H1 (cell line): ENCODE results near the gene ISG15. TPM values are rescaled to one million over a fixed set of nuclear protein-coding genes. Genes with fewer than 3 reads are reported as not detected.

Source experiments
- CTCF ChIA-PET: fragments of 300-600 bp; sonication (Branson Sonifier 250); formaldehyde crosslinking; loops from one replicate; lab custom pipeline; 2021; ENCODE audit not compliant: partially characterized antibody; lab: Charles Lee
- POLR2A ChIA-PET: fragments of 300-600 bp; sonication (Branson Sonifier 250); formaldehyde crosslinking; loops from one replicate; lab custom pipeline; 2021; ENCODE audit warnings: inconsistent platforms; ENCODE audit not compliant: partially characterized antibody; lab: Charles Lee
- DNase-seq, 2 experiments: peaks; one replicate each; pipeline versions ENCODE4 v3.0.0 to v3.0.0-alpha.2; 2010 to 2022; ENCODE audit warnings: low spot score in 2 of 2, low read depth in 1 of 2, mixed read lengths in 1 of 2
- FAIRE-seq: peaks from 2 replicates; lab custom pipeline; 2011; peaks lifted over from hg19 to GRCh38; lab: Jason Lieb, UNC
- H2AFZ ChIP-seq: 2 replicates; pipeline ENCODE4 v1.8.1; 2012; ENCODE audit warnings: low read length, inconsistent platforms
- H2AK5ac ChIP-seq: 2 replicates; pipeline ENCODE4 v1.6.1; 2013; ENCODE audit warnings: low read depth, low read length
- H2BK120ac ChIP-seq: replicated peaks from 2 replicates; pipeline ENCODE3; 2013; ENCODE audit warnings: low read depth, low read length, inconsistent platforms
- H2BK12ac ChIP-seq: 2 replicates; pipeline ENCODE4 v1.6.1; 2013; ENCODE audit warnings: low read depth, low read length
- H2BK15ac ChIP-seq: 2 replicates; pipeline ENCODE4 v1.6.1; 2013; ENCODE audit warnings: low read length
- H2BK20ac ChIP-seq: 2 replicates; pipeline ENCODE4 v1.6.1; 2013; ENCODE audit warnings: low read length
- H2BK5ac ChIP-seq: 2 replicates; pipeline ENCODE4 v1.6.1; 2013; ENCODE audit warnings: low read depth, low read length
- H3K14ac ChIP-seq: 2 replicates; pipeline ENCODE4 v1.6.1; 2013; ENCODE audit warnings: inconsistent platforms; ENCODE audit not compliant: insufficient read length
- H3K18ac ChIP-seq: 2 replicates; pipeline ENCODE4 v1.6.1; 2013; ENCODE audit warnings: low read length; ENCODE audit errors: extremely low read depth
- H3K23ac ChIP-seq: 2 replicates; pipeline ENCODE4 v1.6.1; 2013; ENCODE audit warnings: inconsistent platforms; ENCODE audit not compliant: insufficient read length
- H3K23me2 ChIP-seq: 2 replicates; pipeline ENCODE4 v1.6.1; 2013; ENCODE audit warnings: low read depth, low read length
- H3K27ac ChIP-seq: 2 replicates; pipeline ENCODE4 v1.6.1; 2011; ENCODE audit warnings: low read depth, low read length, inconsistent platforms
- H3K27me3 ChIP-seq, 4 experiments: replicated peaks in 1 of 4; 1 replicate in 1 of 4; 2 replicates in 3 of 4; pipeline versions ENCODE4 v1.6.1 to v1.8.1; 2011 to 2013; ENCODE audit warnings: low read length in 3 of 4, mild to moderate bottlenecking in 3 of 4, inconsistent platforms in 2 of 4, mixed read lengths in 2 of 4, moderate library complexity in 1 of 4; ENCODE audit not compliant: control insufficient read depth in 3 of 4, insufficient read depth in 3 of 4; ENCODE audit errors: extremely low read depth in 1 of 4
- H3K36me3 ChIP-seq, 4 experiments: 2 replicates each; pipeline versions ENCODE4 v1.6.1 to v1.8.1; 2011 to 2013; ENCODE audit warnings: mild to moderate bottlenecking in 4 of 4, low read length in 3 of 4, moderate library complexity in 2 of 4, control low read depth in 1 of 4, inconsistent platforms in 1 of 4; ENCODE audit not compliant: insufficient read depth in 4 of 4, control insufficient read depth in 2 of 4
- H3K4ac ChIP-seq: replicated peaks from 2 replicates; pipeline ENCODE3; 2013; ENCODE audit warnings: low read length, low read depth, mixed read lengths, inconsistent platforms; ENCODE audit not compliant: insufficient read length
- H3K4me1 ChIP-seq, 4 experiments: replicated peaks in 1 of 4; 1 replicate in 1 of 4; 2 replicates in 3 of 4; pipeline versions ENCODE4 v1.6.1 to v1.8.1; 2011 to 2013; ENCODE audit warnings: low read length in 3 of 4, inconsistent platforms in 2 of 4, mixed read lengths in 1 of 4; ENCODE audit not compliant: insufficient read depth in 4 of 4, control insufficient read depth in 3 of 4
- H3K4me2 ChIP-seq, 2 experiments: 2 replicates each; pipeline versions ENCODE4 v1.6.1 to v1.8.1; 2011 to 2013; ENCODE audit warnings: low read depth in 2 of 2, low read length in 2 of 2, control low read depth in 1 of 2, inconsistent platforms in 1 of 2, mild to moderate bottlenecking in 1 of 2; ENCODE audit not compliant: insufficient read depth in 1 of 2
- H3K4me3 ChIP-seq, 4 experiments: fragments of 200-600, 300-600 bp in 1 of 4; sonication (generic), shearing (Covaris generic), sonication (Bioruptor Twin) in 1 of 4; 2 replicates each; pipeline versions ENCODE4 v1.5.1 to v1.8.1; 2011 to 2016; ENCODE audit warnings: low read length in 4 of 4, low read depth in 3 of 4, control low read depth in 2 of 4, inconsistent platforms in 2 of 4, mild to moderate bottlenecking in 2 of 4, mixed read lengths in 1 of 4, moderate library complexity in 1 of 4; ENCODE audit not compliant: insufficient read depth in 2 of 4; ENCODE audit errors: extremely low read depth in 1 of 4
- H3K56ac ChIP-seq: replicated peaks from 2 replicates; pipeline ENCODE3; 2013; ENCODE audit warnings: low read depth, mild to moderate bottlenecking, mixed read lengths, low read length, inconsistent platforms; ENCODE audit not compliant: insufficient read length
- H3K79me1 ChIP-seq: 2 replicates; pipeline ENCODE4 v1.6.1; 2013; ENCODE audit warnings: low read depth, low read length, control low read depth
- H3K79me2 ChIP-seq, 2 experiments: 2 replicates each; pipeline versions ENCODE4 v1.6.1 to v1.8.1; 2012 to 2013; ENCODE audit warnings: low read length in 2 of 2, mild to moderate bottlenecking in 2 of 2, inconsistent platforms in 1 of 2; ENCODE audit not compliant: insufficient read depth in 2 of 2, control insufficient read depth in 1 of 2
- H3K9ac ChIP-seq, 4 experiments: replicated peaks in 1 of 4; 1 replicate in 1 of 4; 2 replicates in 3 of 4; pipeline versions ENCODE4 v1.6.1 to v1.8.1; 2011 to 2013; ENCODE audit warnings: low read depth in 3 of 4, low read length in 3 of 4, control low read depth in 2 of 4, mild to moderate bottlenecking in 2 of 4, moderate library complexity in 2 of 4, inconsistent platforms in 1 of 4; ENCODE audit errors: extremely low read depth in 1 of 4
- H3K9me3 ChIP-seq, 2 experiments: 2 replicates each; pipeline versions ENCODE4 v1.6.1 to v1.8.1; 2012 to 2013; ENCODE audit warnings: mild to moderate bottlenecking in 2 of 2, moderate library complexity in 2 of 2, control low read depth in 1 of 2, inconsistent platforms in 1 of 2, low read depth in 1 of 2, low read length in 1 of 2, mixed read lengths in 1 of 2; ENCODE audit not compliant: insufficient read depth in 2 of 2
- H4K20me1 ChIP-seq, 2 experiments: replicated peaks in 1 of 2; 2 replicates each; pipeline versions ENCODE3 to v1.8.1; 2011 to 2013; ENCODE audit warnings: inconsistent platforms in 2 of 2, low read length in 2 of 2, mild to moderate bottlenecking in 1 of 2; ENCODE audit not compliant: insufficient read depth in 2 of 2, control insufficient read depth in 1 of 2
- H4K5ac ChIP-seq: 2 replicates; pipeline ENCODE4 v1.6.1; 2013; ENCODE audit warnings: low read length, low read depth, mixed read lengths, inconsistent platforms; ENCODE audit not compliant: insufficient read length
- H4K8ac ChIP-seq: 2 replicates; pipeline ENCODE4 v1.8.0; 2013; ENCODE audit warnings: mild to moderate bottlenecking, moderate library complexity, low read length, inconsistent platforms; ENCODE audit not compliant: insufficient read depth; ENCODE audit errors: extremely low read depth
- H4K91ac ChIP-seq: replicated peaks from 2 replicates; pipeline ENCODE3; 2013; ENCODE audit warnings: low read length, mixed read lengths, inconsistent platforms; ENCODE audit not compliant: insufficient read length
- CHD2 ChIP-seq: IDR thresholded peaks from 2 replicates; pipeline ENCODE4 v1.6.1; 2012; ENCODE audit warnings: low read length, improper control_type of control experiment
- EP300 ChIP-seq, 2 experiments: IDR thresholded peaks; 1 replicate in 1 of 2; 2 replicates in 1 of 2; pipeline ENCODE4 v1.6.1; 2011 to 2012; ENCODE audit warnings: low read depth in 2 of 2, low read length in 2 of 2, mild to moderate bottlenecking in 2 of 2, borderline replicate concordance in 1 of 2, inconsistent platforms in 1 of 2, moderate library complexity in 1 of 2
- MAFK ChIP-seq: IDR thresholded peaks from 2 replicates; pipeline ENCODE4 v1.6.1; 2012; ENCODE audit warnings: low read depth, mild to moderate bottlenecking, improper control_type of control experiment, low read length
- MAX ChIP-seq: IDR thresholded peaks from 2 replicates; pipeline ENCODE4 v1.6.1; 2012; ENCODE audit warnings: inconsistent platforms
- POLR2AphosphoS5 ChIP-seq: IDR thresholded peaks from 2 replicates; pipeline ENCODE4 v1.6.1; 2011; ENCODE audit warnings: low read depth, low read length
- SIRT6 ChIP-seq: IDR thresholded peaks from one replicate; pipeline ENCODE4 v1.7.1; 2012; ENCODE audit warnings: low read length, inconsistent platforms
- SUZ12 ChIP-seq: fragments of 200-600 bp; sonication (generic); IDR thresholded peaks from 2 replicates; pipeline ENCODE4 v1.6.1; 2012; ENCODE audit warnings: mild to moderate bottlenecking, inconsistent platforms, low read length, moderate library complexity, mixed read lengths
- WGBS, 2 experiments: shearing (Covaris generic) in 1 of 2; methylation state at CpG; one replicate each; pipeline versions ENCODE4 v1.1.6 to v1.1.7; 2013 to 2015; ENCODE audit warnings: low lambda C conversion rate in 2 of 2, mixed read lengths in 2 of 2, inconsistent platforms in 1 of 2, low coverage in 1 of 2, missing lambda C conversion rate in 1 of 2; ENCODE audit not compliant: insufficient replicate concordance in 2 of 2, insufficient coverage in 1 of 2, insufficient read length in 1 of 2; ENCODE audit errors: extremely low coverage in 1 of 2, missing lambda C conversion rate in 1 of 2; 5-methylcytosine and 5-hydroxymethylcytosine counted together
- polyA plus RNA-seq, 7 experiments: library from polyadenylated mRNA; depleted of rRNA in 3 of 7; stranded (reverse) in 5 of 7; unstranded in 2 of 7; fragments of >200 nt in 5 of 7; fragments of 200-250 nt in 2 of 7; gene quantifications; 1 replicate in 5 of 7; 2 replicates in 1 of 7; 4 replicates in 1 of 7; pipeline versions ENCODE4 v1.2.1 to v1.2.3, GENCODE V29; 2011 to 2013; ENCODE audit warnings: missing spikeins in 2 of 7, mixed read lengths in 2 of 7
- total RNA-seq: library from RNA; stranded (reverse); fragmentation: NEBNext Ultra II Directional; extraction: Animal tissue kit (Norgen Biotek cat#: 25700); gene quantifications from 2 replicates; pipeline ENCODE4 v1.2.1, GENCODE V29; 2021

The ISG15 gene
- total and polyA plus RNA-seq, 2 of the 8 experiments (the other 6 are each of a cell fraction or from before 2014, with no cell fraction given) = 29.3 to 121 TPM

- Histone ChIP-seq H3K9ac (no peak overlapping the region), H3K27ac (no peak overlapping the region), H3K36me3 (peaks cover 2 to 38% (median 24%) of the 10 kb centered on the region in 4 experiments; a peak in 6 of 8 replicates), H2BK120ac (no peak overlapping the region), H3K18ac (no peak overlapping the region), H3K23ac (no peak overlapping the region), H3K14ac (no peak overlapping the region), H4K91ac (no peak overlapping the region), H3K23me2 (peaks cover 7% of the 10 kb centered on the region; the same call in 1 of the 2 replicates), H3K4me3 (no peak overlapping the region), H4K20me1 (peaks cover 0 to 24% of the 10 kb centered on the region in 2 experiments), H3K79me2 (no peaks in the 10 kb centered on the region), H4K5ac (no peak overlapping the region), H2BK12ac (0 out of 2 replicates have a peak overlapping the region, but pooled peaks have one; percentile 1), H3K9me3 (no peaks in the 10 kb centered on the region), H2BK5ac (no peak overlapping the region), H3K4me2 (no peak overlapping the region), H3K56ac (no peak overlapping the region), H3K79me1 (peaks cover 5% of the 10 kb centered on the region; the same call in 1 of the 2 replicates), H2AK5ac (0 out of 2 replicates have a peak overlapping the region, but pooled peaks have one; percentile 3), H2AFZ (no peak overlapping the region), H3K4me1 (peaks cover 0 to 9% (median 6%) of the 10 kb centered on the region in 4 experiments; a peak in 5 of 7 replicates), H2BK20ac (no peak overlapping the region), H2BK15ac (no peak overlapping the region), H4K8ac (no peak overlapping the region), H3K4ac (no peak overlapping the region), H3K27me3 (peaks cover 6 to 28% (median 20%) of the 10 kb centered on the region in 4 experiments)
- FAIRE-seq (no peak), DNase-seq (no peak)
- 90% methylated on average over 34 of the region's 50 CpGs; no CpG with 5 or more reads in 1 of the 2 experiments for WGBS, 2 experiments
- TF ChIP-seq MAX (no peak), CHD2 (no peak), SIRT6 (no peak), EP300 (IDR thresholded peaks at IDR 0.05; ENCODE audit: borderline replicate concordance in 1 of 2, low read depth in 2 of 2, low read length in 2 of 2) (no peak), POLR2AphosphoS5 (peak; percentile 40; the same call in 1 of the 2 replicates), MAFK (no peak), SUZ12 (no peak)
- ChIA-PET POLR2A (interaction anchor here (0.9 to 6.9 kb wide), 14 partner anchors 8 to 254 kb away, joined by 3 to 70 read pairs (median 4); partner anchors contain the start of gene PERM1), CTCF (interaction anchor here (1.1 to 10.2 kb wide), 3 partner anchors 7 to 72 kb away, joined by 3 to 70 read pairs (median 37); no protein-coding TSS in a partner anchor)
Measured at GRCh38 chr1:1055841-1056736, 42.8 kb downstream of the ISG15 start.
